ENCODE data around the gene TAF7L.

Gene TAF7L

DNA sequence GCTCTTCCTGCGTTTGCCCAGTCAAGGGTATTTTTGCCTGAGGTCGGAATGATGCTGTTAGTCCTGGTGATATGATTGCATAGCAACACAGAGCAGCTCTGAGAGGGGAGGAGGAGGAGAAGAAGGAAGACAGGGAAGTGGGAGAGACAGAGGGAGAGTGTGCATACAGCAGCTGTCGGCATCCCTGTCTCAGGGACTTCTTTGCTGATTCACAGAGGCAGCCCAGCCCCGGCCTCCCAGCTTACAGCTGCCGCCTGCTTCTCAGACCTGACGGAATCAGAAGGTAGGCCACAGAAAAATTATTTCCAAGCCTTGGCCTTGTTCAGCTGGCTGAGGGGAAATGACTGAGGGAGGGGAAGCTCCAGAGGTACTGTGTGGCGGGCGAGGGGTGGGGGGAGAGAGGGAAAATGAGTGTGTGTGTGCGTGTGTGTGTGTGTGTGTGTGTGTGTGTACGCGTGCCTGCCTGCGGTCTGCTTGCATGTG is 71.2 kb downstream of the TAF7L start:
- peak; percentile 40 for DNase-seq

DNA sequence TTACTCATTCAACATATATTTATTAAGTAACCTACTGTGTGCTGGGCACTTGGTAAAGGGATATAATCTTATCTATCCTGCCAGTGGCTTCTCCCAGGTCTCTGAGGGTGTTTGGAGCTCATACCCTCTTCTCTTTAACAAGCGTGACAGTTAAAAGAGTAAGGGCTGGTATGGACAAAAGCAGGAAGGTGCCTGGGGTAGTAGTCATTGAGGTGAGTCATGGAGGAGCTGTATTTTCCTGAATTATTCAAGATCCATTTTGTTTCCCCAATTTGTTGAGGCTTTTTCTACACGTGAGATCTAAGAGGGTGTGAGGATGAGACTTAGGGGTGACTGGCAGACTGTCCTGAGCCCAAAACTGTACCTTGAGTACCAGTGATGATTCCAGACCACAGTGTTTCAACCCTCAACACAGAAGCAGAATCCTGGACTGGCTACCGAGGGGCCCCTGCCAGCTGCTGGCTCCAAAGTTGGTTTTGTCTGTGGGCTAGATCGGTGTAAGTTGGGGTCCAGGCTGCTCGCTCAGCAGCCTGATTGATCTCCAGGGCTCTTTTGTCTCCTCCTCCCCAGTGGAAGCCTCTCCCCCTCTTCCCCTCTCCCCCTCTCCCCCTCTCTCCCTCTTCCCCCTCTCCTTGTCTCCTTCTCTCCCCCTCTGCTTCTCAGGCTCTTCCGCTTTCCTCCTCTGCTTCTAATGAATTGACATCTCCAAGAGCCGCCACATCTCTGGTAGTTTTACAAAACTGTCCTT is 71.8 kb downstream of the TAF7L start, which contains the start of gene DRP2:
Gene DRP2, plus strand, starts transcription at position 671 of the 748 bp plus-strand sequence. CDS start 11,862 bp downstream, outside the sequence.
- DNase-seq: no peak

All from stimulated activated CD4-positive, alpha-beta T cell treated with anti-CD3 and anti-CD28 coated beads, Interleukin-15, amount 100 ng/mL, for 24 hours (primary cell).